SK-N-SH (cell line): Measurements from ENCODE around the gene DRAP1. TPM values are rescaled to one million over a fixed set of nuclear protein-coding genes. Genes with fewer than 3 reads are reported as not detected.
A peak's percentile ranks its signal among the peaks of the same experiment; 100 is the strongest.

Source experiments
- CTCF ChIA-PET: fragments of 300-600, 350-600 bp; formaldehyde crosslinking; extraction: SDS; loops from one replicate; lab custom pipeline; 2021; lab: Yijun Ruan, JAX
- POLR2A ChIA-PET: fragments of 350-600 bp; sonication (Branson Sonifier 250); formaldehyde crosslinking; extraction: SDS; loops from one replicate; lab custom pipeline; 2020; ENCODE audit warnings: antibody characterized with exemption, inconsistent platforms; lab: Yijun Ruan, JAX
- DNase-seq: peaks from one replicate; pipeline ENCODE4 v3.0.0; 2012
- H2AFZ ChIP-seq: fragments of 200-600 bp; sonication (generic); 2 replicates; pipeline ENCODE4 v1.8.1; 2016; ENCODE audit warnings: antibody characterized with exemption, mild to moderate bottlenecking, low read depth
- H3F3A ChIP-seq: fragments of 200-600 bp; sonication (generic); replicated peaks from 2 replicates; pipeline ENCODE3; 2016; ENCODE audit warnings: antibody characterized with exemption, mild to moderate bottlenecking; ENCODE audit not compliant: insufficient read depth
- H3K27ac ChIP-seq, 2 experiments: fragments of 200-500 bp in 1 of 2; fragments of 200-600 bp in 1 of 2; sonication (Bioruptor generic) in 1 of 2; sonication (generic), shearing (Covaris generic) in 1 of 2; 2 replicates each; pipeline versions ENCODE4 v1.5.1 to v1.6.1; 2014 to 2016; ENCODE audit warnings: low read depth in 2 of 2, inconsistent platforms in 1 of 2, low read length in 1 of 2, mild to moderate bottlenecking in 1 of 2, mixed read lengths in 1 of 2
- H3K27me3 ChIP-seq: fragments of 200-600 bp; sonication (generic), shearing (Covaris generic); 2 replicates; pipeline ENCODE4 v1.6.1; 2016; ENCODE audit warnings: mixed run types; ENCODE audit not compliant: insufficient read depth
- H3K36me3 ChIP-seq, 2 experiments: fragments of 200-500 bp in 1 of 2; fragments of 200-600 bp in 1 of 2; sonication (Bioruptor generic) in 1 of 2; sonication (generic) in 1 of 2; replicated peaks in 1 of 2; 2 replicates each; pipeline versions ENCODE3 to v1.5.1; 2014 to 2016; ENCODE audit warnings: low read length in 1 of 2, mild to moderate bottlenecking in 1 of 2; ENCODE audit not compliant: insufficient read depth in 2 of 2, control insufficient read depth in 1 of 2
- H3K4me1 ChIP-seq, 2 experiments: fragments of 200-500 bp in 1 of 2; fragments of 200-600 bp in 1 of 2; sonication (Bioruptor generic) in 1 of 2; sonication (generic), shearing (Covaris generic) in 1 of 2; 2 replicates each; pipeline versions ENCODE4 v1.5.1 to v1.6.1; 2014 to 2016; ENCODE audit warnings: low read depth in 1 of 2, low read length in 1 of 2, mixed run types in 1 of 2; ENCODE audit not compliant: insufficient read depth in 2 of 2, control insufficient read depth in 1 of 2
- H3K4me2 ChIP-seq: fragments of 200-600 bp; sonication (generic), shearing (Covaris generic); 2 replicates; pipeline ENCODE4 v1.6.1; 2017; ENCODE audit warnings: mixed run types
- H3K4me3 ChIP-seq, 2 experiments: fragments of 200-500 bp in 1 of 2; fragments of 200-600 bp in 1 of 2; sonication (Bioruptor generic) in 1 of 2; sonication (generic), shearing (Covaris generic) in 1 of 2; 2 replicates each; pipeline versions ENCODE4 v1.5.1 to v1.8.1; 2014 to 2016; ENCODE audit warnings: low read depth in 2 of 2, inconsistent platforms in 1 of 2, low read length in 1 of 2, mild to moderate bottlenecking in 1 of 2, mixed read lengths in 1 of 2, moderate library complexity in 1 of 2
- H3K79me2 ChIP-seq: fragments of 200-600 bp; sonication (generic); 2 replicates; pipeline ENCODE4 v1.8.1; 2017; ENCODE audit warnings: mild to moderate bottlenecking; ENCODE audit not compliant: insufficient read depth
- H3K9ac ChIP-seq: fragments of 200-600 bp; sonication (generic); 2 replicates; pipeline ENCODE4 v1.6.1; 2017; ENCODE audit warnings: mixed run types
- H3K9me2 ChIP-seq: fragments of 200-600 bp; sonication (generic); 2 replicates; pipeline ENCODE4 v1.6.1; 2017; ENCODE audit warnings: mixed run types
- H3K9me3 ChIP-seq: fragments of 200-600 bp; sonication (generic); 2 replicates; pipeline ENCODE4 v1.6.1; 2017; ENCODE audit warnings: mixed run types, mild to moderate bottlenecking, moderate library complexity
- H4K20me1 ChIP-seq: fragments of 200-600 bp; sonication (generic); 2 replicates; pipeline ENCODE4 v1.6.1; 2017; ENCODE audit warnings: mild to moderate bottlenecking, mixed run types; ENCODE audit not compliant: insufficient read depth
- CTCF ChIP-seq: fragments of 200-600 bp; sonication (generic); IDR thresholded peaks from 2 replicates; pipeline ENCODE4 v1.6.1; 2017; ENCODE audit warnings: antibody characterized with exemption, mild to moderate bottlenecking, moderate library complexity
- EZH2phosphoT487 ChIP-seq: fragments of 200-600 bp; sonication (generic); IDR thresholded peaks from 2 replicates; pipeline ENCODE4 v1.6.1; 2017; ENCODE audit warnings: low read depth, mixed run types, mild to moderate bottlenecking, antibody characterized with exemption, moderate library complexity, borderline replicate concordance
- FOXJ3 ChIP-seq: sonication (generic); formaldehyde crosslinking; IDR thresholded peaks from 2 replicates; pipeline ENCODE4 v1.5.1; 2020; ENCODE audit warnings: mild to moderate bottlenecking, missing genetic modification reagents
- FOXM1 ChIP-seq: IDR thresholded peaks from 2 replicates; pipeline ENCODE4 v1.4.0; 2012; ENCODE audit warnings: low read depth, mild to moderate bottlenecking
- GABPA ChIP-seq: IDR thresholded peaks from 2 replicates; pipeline ENCODE4 v1.4.0; 2012; ENCODE audit warnings: low read depth, mild to moderate bottlenecking
- GATA2 ChIP-seq: sonication (generic); formaldehyde crosslinking; IDR thresholded peaks from 2 replicates; pipeline ENCODE4 v1.5.0; 2020; ENCODE audit warnings: mild to moderate bottlenecking, missing genetic modification reagents
- JUND ChIP-seq: IDR thresholded peaks from 2 replicates; pipeline ENCODE4 v1.4.0; 2012
- MEF2A ChIP-seq: IDR thresholded peaks from 2 replicates; pipeline ENCODE4 v1.4.0; 2012; ENCODE audit warnings: low read depth, borderline replicate concordance
- MXI1 ChIP-seq: IDR thresholded peaks from 2 replicates; pipeline ENCODE4 v1.6.1; 2012; ENCODE audit warnings: mild to moderate bottlenecking, low read depth, low read length, improper control_type of control experiment
- NRF1 ChIP-seq: IDR thresholded peaks from 2 replicates; pipeline ENCODE4 v1.6.1; 2012; ENCODE audit warnings: low read depth, mild to moderate bottlenecking, low read length
- POLR2AphosphoS5 ChIP-seq: IDR thresholded peaks from 2 replicates; pipeline ENCODE4 v1.6.1; 2012; ENCODE audit warnings: low read depth, low read length
- RAD21 ChIP-seq: IDR thresholded peaks from 2 replicates; pipeline ENCODE4 v1.6.1; 2012; ENCODE audit warnings: mild to moderate bottlenecking, low read length
- RCOR1 ChIP-seq: fragments of 150-350 bp; IDR thresholded peaks from 2 replicates; pipeline ENCODE4 v1.6.1; 2017; ENCODE audit warnings: antibody characterized with exemption, low read length
- RXRA ChIP-seq: IDR thresholded peaks from 2 replicates; pipeline ENCODE4 v1.4.0; 2012; ENCODE audit warnings: low read depth, mild to moderate bottlenecking, borderline replicate concordance
- SMC3 ChIP-seq: IDR thresholded peaks from 2 replicates; pipeline ENCODE4 v1.6.1; 2012; ENCODE audit warnings: low read depth, low read length, improper control_type of control experiment
- TEAD4 ChIP-seq: IDR thresholded peaks from 2 replicates; pipeline ENCODE4 v1.4.0; 2012; ENCODE audit warnings: mild to moderate bottlenecking, borderline replicate concordance; ENCODE audit not compliant: insufficient read depth
- WGBS: methylation state at CpG from one replicate; pipeline ENCODE4 v1.1.6; 2017; ENCODE audit warnings: low lambda C conversion rate; 5-methylcytosine and 5-hydroxymethylcytosine counted together
- polyA plus RNA-seq, 3 experiments: library from polyadenylated mRNA; depleted of rRNA; stranded (reverse); fragments of >200 nt; gene quantifications; 2 replicates each; pipeline ENCODE4 v1.2.3, GENCODE V29; 2012
- TF ChIP-seq, protein P1 (sequence below): IDR thresholded peaks from 2 replicates; pipeline ENCODE4 v1.4.0; 2012; ENCODE audit warnings: low read depth, borderline replicate concordance
- TF ChIP-seq, protein P2 (sequence below): fragments of 150-350 bp; IDR thresholded peaks from 2 replicates; pipeline ENCODE4 v1.6.1; 2016; ENCODE audit warnings: mild to moderate bottlenecking, low read depth, low read length
- TF ChIP-seq, protein P3 (sequence below): IDR thresholded peaks from 2 replicates; pipeline ENCODE4 v1.4.0; 2012; ENCODE audit warnings: low read depth, borderline replicate concordance

The DRAP1 gene
- polyA plus RNA-seq, 1 of the 3 experiments (the other 2 are of a cell fraction): 464 TPM

GRCh38 chr11:65953471-65953870, 34.2 kb downstream of the DRAP1 start:
- Histone ChIP-seq H3K4me1 (no peaks in the 10 kb centered on the region; a peak in 1 of 4 replicates), H4K20me1 (no peaks in the 10 kb centered on the region), H3K9me3 (no peaks in the 10 kb centered on the region), H3F3A (peaks cover 3% of the 10 kb centered on the region), H3K27me3 (no peaks in the 10 kb centered on the region), H3K79me2 (no peaks in the 10 kb centered on the region), H3K9ac (no peak overlapping the region), H3K9me2 (no peaks in the 10 kb centered on the region), H2AFZ (no peak overlapping the region), H3K27ac (no peak overlapping the region), H3K4me3 (no peak overlapping the region), H3K36me3 (no peaks in the 10 kb centered on the region), H3K4me2 (no peak overlapping the region)
- TF ChIP-seq FOXJ3 (CRISPR knock-in tag) (no peak), TEAD4 (no peak), NRF1 (no peak), MEF2A (no peak), RAD21 (no peak), POLR2AphosphoS5 (no peak), EZH2phosphoT487 (no peak), GATA2 (CRISPR knock-in tag) (no peak), JUND (no peak), GABPA (no peak), RXRA (no peak), RCOR1 (no peak), FOXM1 (no peak), SMC3 (no peak), MXI1 (no peak), CTCF (no peak)
- TF ChIP-seq, protein P1, sequence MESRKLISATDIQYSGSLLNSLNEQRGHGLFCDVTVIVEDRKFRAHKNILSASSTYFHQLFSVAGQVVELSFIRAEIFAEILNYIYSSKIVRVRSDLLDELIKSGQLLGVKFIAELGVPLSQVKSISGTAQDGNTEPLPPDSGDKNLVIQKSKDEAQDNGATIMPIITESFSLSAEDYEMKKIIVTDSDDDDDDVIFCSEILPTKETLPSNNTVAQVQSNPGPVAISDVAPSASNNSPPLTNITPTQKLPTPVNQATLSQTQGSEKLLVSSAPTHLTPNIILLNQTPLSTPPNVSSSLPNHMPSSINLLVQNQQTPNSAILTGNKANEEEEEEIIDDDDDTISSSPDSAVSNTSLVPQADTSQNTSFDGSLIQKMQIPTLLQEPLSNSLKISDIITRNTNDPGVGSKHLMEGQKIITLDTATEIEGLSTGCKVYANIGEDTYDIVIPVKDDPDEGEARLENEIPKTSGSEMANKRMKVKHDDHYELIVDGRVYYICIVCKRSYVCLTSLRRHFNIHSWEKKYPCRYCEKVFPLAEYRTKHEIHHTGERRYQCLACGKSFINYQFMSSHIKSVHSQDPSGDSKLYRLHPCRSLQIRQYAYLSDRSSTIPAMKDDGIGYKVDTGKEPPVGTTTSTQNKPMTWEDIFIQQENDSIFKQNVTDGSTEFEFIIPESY: no peak
- TF ChIP-seq, protein P2, sequence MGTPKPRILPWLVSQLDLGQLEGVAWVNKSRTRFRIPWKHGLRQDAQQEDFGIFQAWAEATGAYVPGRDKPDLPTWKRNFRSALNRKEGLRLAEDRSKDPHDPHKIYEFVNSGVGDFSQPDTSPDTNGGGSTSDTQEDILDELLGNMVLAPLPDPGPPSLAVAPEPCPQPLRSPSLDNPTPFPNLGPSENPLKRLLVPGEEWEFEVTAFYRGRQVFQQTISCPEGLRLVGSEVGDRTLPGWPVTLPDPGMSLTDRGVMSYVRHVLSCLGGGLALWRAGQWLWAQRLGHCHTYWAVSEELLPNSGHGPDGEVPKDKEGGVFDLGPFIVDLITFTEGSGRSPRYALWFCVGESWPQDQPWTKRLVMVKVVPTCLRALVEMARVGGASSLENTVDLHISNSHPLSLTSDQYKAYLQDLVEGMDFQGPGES: no peak
- TF ChIP-seq, protein P3, sequence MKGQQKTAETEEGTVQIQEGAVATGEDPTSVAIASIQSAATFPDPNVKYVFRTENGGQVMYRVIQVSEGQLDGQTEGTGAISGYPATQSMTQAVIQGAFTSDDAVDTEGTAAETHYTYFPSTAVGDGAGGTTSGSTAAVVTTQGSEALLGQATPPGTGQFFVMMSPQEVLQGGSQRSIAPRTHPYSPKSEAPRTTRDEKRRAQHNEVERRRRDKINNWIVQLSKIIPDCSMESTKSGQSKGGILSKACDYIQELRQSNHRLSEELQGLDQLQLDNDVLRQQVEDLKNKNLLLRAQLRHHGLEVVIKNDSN: no peak
- WGBS: 91% methylated on average over 13 of the region's 20 CpGs
- ChIA-PET POLR2A (no interaction called here), CTCF (interaction anchor here (0.6 to 2.1 kb wide), 4 partner anchors 12 to 209 kb away, joined by 3 to 5 read pairs (median 4); partner anchors contain the start of gene FIBP)
- peak; percentile 48 for DNase-seq
